Endothelial cell of umbilical vein (primary cell): Measurements from ENCODE around the gene HOXB3. TPM values are rescaled to one million over a fixed set of nuclear protein-coding genes. Genes with fewer than 3 reads are reported as not detected.

Experiments used
- BruUV-seq: library from RNA; stranded (reverse); fragments of 400-500 nt; replicated peaks from 2 replicates; lab custom pipeline; 2021; lab: Mats Ljungman, UMichigan
- CTCF ChIA-PET: fragments of 300-600, 350-600 bp; sonication (Branson Sonifier 250); formaldehyde crosslinking; loops from one replicate; lab custom pipeline; 2021; ENCODE audit warnings: antibody characterized with exemption, inconsistent platforms; lab: Charles Lee
- POLR2A ChIA-PET: fragments of 300-600, 350-600 bp; sonication (Branson Sonifier 250); formaldehyde crosslinking; loops from one replicate; lab custom pipeline; 2021; ENCODE audit warnings: antibody characterized with exemption, inconsistent platforms; lab: Charles Lee
- DNase-seq: peaks from one replicate; pipeline ENCODE4 v3.0.0-alpha.2; 2011; ENCODE audit warnings: low read depth, low spot score
- FAIRE-seq: peaks from 2 replicates; lab custom pipeline; 2011; peaks lifted over from hg19 to GRCh38; lab: Jason Lieb, UNC
- H2AFZ ChIP-seq: 2 replicates; pipeline ENCODE4 v1.6.0; 2012; ENCODE audit warnings: low read depth, low read length, control low read depth, inconsistent platforms
- H3K27ac ChIP-seq: 2 replicates; pipeline ENCODE4 v1.5.1; 2011; ENCODE audit warnings: low read depth, mild to moderate bottlenecking, control low read depth, low read length, moderate library complexity; ENCODE audit not compliant: insufficient read depth
- H3K27me3 ChIP-seq, 2 experiments: 2 replicates each; pipeline versions ENCODE4 v1.6.0 to v1.6.1; 2011; ENCODE audit warnings: low read length in 2 of 2, mixed read lengths in 1 of 2; ENCODE audit not compliant: control insufficient read depth in 2 of 2, insufficient read depth in 2 of 2
- H3K36me3 ChIP-seq, 2 experiments: 2 replicates in 1 of 2; 3 replicates in 1 of 2; pipeline ENCODE4 v1.5.1; 2011; ENCODE audit warnings: low read length in 2 of 2, mild to moderate bottlenecking in 1 of 2, moderate library complexity in 1 of 2; ENCODE audit not compliant: control insufficient read depth in 2 of 2, insufficient read depth in 2 of 2; ENCODE audit errors: extremely low read depth in 1 of 2
- H3K4me1 ChIP-seq: 3 replicates; pipeline ENCODE4 v1.5.1; 2011; ENCODE audit warnings: mild to moderate bottlenecking, low read length; ENCODE audit not compliant: control insufficient read depth, insufficient read depth; ENCODE audit errors: extremely low read depth
- H3K4me2 ChIP-seq: 2 replicates; pipeline ENCODE4 v1.6.1; 2011; ENCODE audit warnings: low read length, control low read depth, mixed read lengths; ENCODE audit not compliant: insufficient read depth
- H3K4me3 ChIP-seq, 3 experiments: fragments of 200-600 bp in 1 of 3; sonication (generic), shearing (Covaris generic) in 1 of 3; replicated peaks in 1 of 3; 2 replicates each; pipeline ENCODE4 v1.5.1; 2011 to 2016; ENCODE audit warnings: control low read depth in 3 of 3, low read length in 3 of 3, mild to moderate bottlenecking in 2 of 3, inconsistent platforms in 1 of 3, low read depth in 1 of 3, moderate library complexity in 1 of 3; ENCODE audit not compliant: insufficient read depth in 1 of 3
- H3K79me2 ChIP-seq: 2 replicates; pipeline ENCODE4 v1.6.0; 2012; ENCODE audit warnings: low read length, inconsistent platforms; ENCODE audit not compliant: control insufficient read depth, insufficient read depth
- H3K9ac ChIP-seq: replicated peaks from 2 replicates; pipeline ENCODE3; 2011; ENCODE audit warnings: low read length, control low read depth; ENCODE audit not compliant: insufficient read depth; ENCODE audit errors: extremely low read depth
- H3K9me1 ChIP-seq: replicated peaks from 3 replicates; pipeline ENCODE4 v1.6.0; 2011; ENCODE audit warnings: mild to moderate bottlenecking, low read length; ENCODE audit not compliant: control insufficient read depth, insufficient read depth; ENCODE audit errors: extremely low read depth
- H3K9me3 ChIP-seq: replicated peaks from 2 replicates; pipeline ENCODE4 v1.5.1; 2012; ENCODE audit warnings: low read length, inconsistent platforms; ENCODE audit not compliant: control insufficient read depth, insufficient read depth
- H4K20me1 ChIP-seq: replicated peaks from 2 replicates; pipeline ENCODE3; 2011; ENCODE audit warnings: mild to moderate bottlenecking, low read length; ENCODE audit not compliant: control insufficient read depth, insufficient read depth; ENCODE audit errors: extremely low read depth
- CTCF ChIP-seq, 2 donors: IDR thresholded peaks; 1 replicate in 1 of 2; 2 replicates in 1 of 2; pipeline ENCODE4 v1.5.1; 2011; ENCODE audit warnings: low read length in 2 of 2, mild to moderate bottlenecking in 2 of 2, moderate library complexity in 2 of 2, control low read depth in 1 of 2, inconsistent platforms in 1 of 2, low read depth in 1 of 2; ENCODE audit not compliant: insufficient read depth in 1 of 2; ENCODE audit errors: extremely low read depth in 1 of 2
- FOS ChIP-seq: IDR thresholded peaks from 2 replicates; pipeline ENCODE4 v1.6.1; 2011; ENCODE audit warnings: mild to moderate bottlenecking, low read length, moderate library complexity, borderline replicate concordance; ENCODE audit not compliant: insufficient read depth
- MAX ChIP-seq: IDR thresholded peaks from 2 replicates; pipeline ENCODE4 v1.6.1; 2011; ENCODE audit not compliant: insufficient read depth, insufficient read length
- MYC ChIP-seq: IDR thresholded peaks from one replicate; pipeline ENCODE4 v1.6.1; 2011; ENCODE audit warnings: mild to moderate bottlenecking, low read depth, low read length
- POLR2AphosphoS5 ChIP-seq: IDR thresholded peaks from 2 replicates; pipeline ENCODE4 v1.6.1; 2012; ENCODE audit warnings: low read depth, mild to moderate bottlenecking, control low read depth, low read length, moderate library complexity; ENCODE audit not compliant: insufficient read depth
- dilution Hi-C: fragments of 300-500 bp; cut with MboI; formaldehyde crosslinking; loops from one replicate; pipeline ENCODE4 v1.15.0; 2019; ENCODE audit warnings: low sequenced_read_pairs; ENCODE audit not compliant: extremely low pct_ligation_motif_present
- intact Hi-C: fragments of 100-400 bp; cut with micrococcal nuclease; formaldehyde crosslinking; loops from one replicate; pipeline ENCODE4 v1.10.0; 2022
- polyA plus RNA-seq, 4 experiments: library from polyadenylated mRNA; depleted of rRNA in 3 of 4; stranded (reverse) in 3 of 4; unstranded in 1 of 4; fragments of >200 nt; gene quantifications; 2 replicates each; pipeline versions ENCODE4 v1.2.1 to v1.2.3, GENCODE V29; 2011 to 2012; ENCODE audit warnings: missing spikeins in 1 of 4
- total RNA-seq: library from RNA; stranded (reverse); gene quantifications from 2 replicates; pipeline ENCODE4 v1.2.3, GENCODE V29; 2021

HOXB3 gene
- total and polyA plus RNA-seq, 2 donors (not counting 3 experiments of a cell fraction or from before 2014, with no cell fraction given), result 29.6 to 56.6 TPM

GRCh38 chr17:48615963-48616716, 26.1 kb upstream of the HOXB3 start:
- H3K4me3 ChIP-seq, result no peak overlapping the region
- no peak overlapping the region for H3K9ac ChIP-seq
- H3K27ac ChIP-seq, result no peak overlapping the region
- no peaks in the 10 kb centered on the region for H3K9me3 ChIP-seq
- H4K20me1 ChIP-seq, result no peaks in the 10 kb centered on the region
- no peak overlapping the region for H2AFZ ChIP-seq
- DNase-seq (no peak), FAIRE-seq (no peak)
- H3K4me1 ChIP-seq, result peaks cover 37% of the 10 kb centered on the region
- intact Hi-C loops, result loop anchor here (5.0 kb wide), 2 partner anchors 464 to 479 kb away; no protein-coding TSS in a partner anchor
- no peak overlapping the region for H3K4me2 ChIP-seq
- no peaks in the 10 kb centered on the region for H3K9me1 ChIP-seq
- H3K27me3 ChIP-seq, result peaks cover 43 to 57% of the 10 kb centered on the region in 2 experiments
- dilution Hi-C loops, result no loop called here
- peaks cover 7% of the 10 kb centered on the region for H3K79me2 ChIP-seq
- CTCF ChIA-PET, result interaction anchor here (0.8 to 4.9 kb wide), 5 partner anchors 9 to 356 kb away, joined by 3 to 26 read pairs (median 3); no protein-coding TSS in a partner anchor
- BruUV-seq, result no TSS peak
- TF ChIP-seq CTCF (IDR thresholded peaks at IDR 0.05; ENCODE audit: extremely low read depth in 1 of 2, insufficient read depth in 1 of 2, low read depth in 1 of 2, low read length in 2 of 2) (no peak), MAX (no peak), POLR2AphosphoS5 (no peak), FOS (no peak), MYC (no peak)
- H3K36me3 ChIP-seq, result no peaks in the 10 kb centered on the region
- POLR2A ChIA-PET, result no interaction called here
